NCI-H2227 treated with DMSO at 0.1 percent for 48 hours (cell line): ENCODE results near the gene MOB1B.

Experiments used
- DNase-seq: peaks from one replicate; lab custom pipeline; 2025; lab: John Stamatoyannopoulos, UW

MOB1B gene

GRCh38 chr4:70914631-70915030, 12.5 kb downstream of the MOB1B start:
- DNase-seq, result no peak

GRCh38 chr4:70915036-70915815, 13.1 kb downstream of the MOB1B start:
- no peak for DNase-seq

GRCh38 chr4:70915874-70916559, 13.8 kb downstream of the MOB1B start:
- DNase-seq, result no peak

- DNase-seq, result no peak
These were observed 18.4 kb downstream of the MOB1B start for GRCh38 chr4:70920592-70920991.

GRCh38 chr4:70925418-70925817, 23.2 kb downstream of the MOB1B start:
- DNase-seq, result no peak

GRCh38 chr4:70925899-70926635, 23.9 kb downstream of the MOB1B start:
- no peak for DNase-seq

DNA sequence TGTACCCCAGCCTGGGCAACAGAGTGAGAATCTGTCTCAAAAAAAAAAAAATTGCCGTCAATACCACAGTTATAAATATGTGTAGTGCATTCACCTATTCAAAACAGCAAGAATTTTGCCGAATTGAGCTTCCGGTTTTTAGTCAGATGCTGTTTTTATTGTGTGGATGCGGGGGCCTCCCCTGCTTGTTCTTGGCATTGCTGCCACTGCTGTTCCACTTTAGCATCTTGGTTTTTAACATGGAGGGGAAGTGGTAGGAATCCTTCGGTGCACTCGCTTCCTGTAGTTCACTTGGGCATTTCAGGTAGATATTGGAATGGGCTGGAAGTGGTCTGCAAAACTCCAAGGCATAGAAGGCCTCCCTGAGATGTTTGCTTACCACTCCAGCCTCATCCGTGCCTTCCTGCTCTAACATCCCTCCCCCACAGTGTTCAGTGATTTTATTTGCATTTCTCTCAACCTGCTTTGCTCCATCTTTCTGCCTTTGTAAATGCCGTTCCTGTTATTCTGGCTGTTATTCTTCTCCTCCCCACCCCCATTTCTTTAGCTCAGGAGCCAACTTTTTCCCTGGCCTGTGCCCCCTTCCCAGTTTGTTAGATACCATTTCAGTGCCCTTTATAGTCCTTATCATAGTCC, 25.5 kb downstream of the MOB1B start:
- DNase-seq, result no peak

DNA sequence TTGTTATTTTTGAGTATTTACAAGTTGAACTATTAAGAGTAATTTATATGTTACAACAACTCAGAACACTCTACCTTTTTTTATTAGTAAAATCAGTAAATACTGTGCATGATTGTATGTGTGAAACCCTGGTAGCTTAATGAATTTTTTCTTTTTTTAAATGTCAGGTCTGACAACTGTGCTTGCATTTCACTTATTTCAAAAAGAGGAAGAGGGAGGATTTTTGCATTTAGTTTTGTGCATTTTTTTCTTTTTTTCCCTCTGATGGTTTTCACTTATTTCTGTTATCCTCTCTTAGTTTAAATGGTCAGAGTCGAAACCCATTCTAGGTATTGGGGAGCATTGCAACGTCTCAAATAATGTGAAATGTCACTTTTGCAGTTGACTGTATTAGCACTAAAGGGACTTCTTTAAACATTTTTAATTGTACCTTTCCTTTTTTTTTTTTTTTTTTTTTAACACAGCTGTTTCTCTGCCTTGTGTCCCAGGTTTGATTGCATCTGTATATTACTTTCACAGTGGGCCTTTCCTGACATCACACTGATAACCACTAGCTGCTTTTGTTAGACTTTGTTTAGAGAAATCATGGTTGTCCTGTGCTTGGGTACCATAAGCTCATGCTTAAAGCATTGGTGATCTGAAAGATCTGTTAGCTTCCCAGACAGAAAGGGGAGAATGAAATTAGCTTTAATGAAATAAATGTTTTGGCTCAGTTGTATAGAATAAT, 28.5 kb downstream of the MOB1B start:
- no peak for DNase-seq

DNA sequence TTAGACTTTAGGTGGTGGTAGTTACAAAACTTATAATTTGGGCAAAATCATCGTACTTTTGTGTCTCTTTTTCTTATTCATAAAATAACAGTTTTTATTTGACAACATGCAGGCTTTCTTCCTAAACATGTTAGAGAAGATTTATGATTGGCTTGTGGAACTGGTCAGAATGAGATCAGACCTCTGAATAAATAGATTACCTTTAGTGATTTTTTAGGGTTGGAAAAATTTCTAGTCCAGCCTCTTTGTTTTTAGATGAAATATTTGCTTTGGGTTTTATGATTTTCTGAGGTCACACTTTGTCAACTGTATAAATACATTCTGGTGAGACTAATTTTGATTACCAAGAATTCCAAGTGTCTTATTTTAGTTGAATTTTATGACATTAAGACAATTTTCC, 29.2 kb downstream of the MOB1B start:
- DNase-seq, result no peak

DNA sequence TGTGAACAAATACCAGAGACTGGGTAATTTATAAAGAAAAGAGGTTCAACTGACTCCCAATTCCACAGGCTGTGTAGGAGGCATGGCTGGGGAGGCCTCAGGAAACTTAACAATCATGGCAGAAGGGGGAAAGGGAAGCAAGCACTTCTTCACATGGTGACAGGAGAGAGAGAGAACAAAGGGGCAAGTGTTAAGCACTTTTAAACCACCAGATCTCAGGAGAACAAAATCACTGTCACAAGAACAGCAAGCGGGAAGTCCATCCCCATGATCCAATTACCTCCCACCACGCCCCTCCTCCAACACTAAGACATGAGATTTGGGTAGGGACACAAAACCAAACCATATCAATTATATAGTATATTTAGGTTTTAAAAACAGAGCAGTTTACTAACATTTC, 30.8 kb downstream of the MOB1B start:
- DNase-seq, result no peak

DNA sequence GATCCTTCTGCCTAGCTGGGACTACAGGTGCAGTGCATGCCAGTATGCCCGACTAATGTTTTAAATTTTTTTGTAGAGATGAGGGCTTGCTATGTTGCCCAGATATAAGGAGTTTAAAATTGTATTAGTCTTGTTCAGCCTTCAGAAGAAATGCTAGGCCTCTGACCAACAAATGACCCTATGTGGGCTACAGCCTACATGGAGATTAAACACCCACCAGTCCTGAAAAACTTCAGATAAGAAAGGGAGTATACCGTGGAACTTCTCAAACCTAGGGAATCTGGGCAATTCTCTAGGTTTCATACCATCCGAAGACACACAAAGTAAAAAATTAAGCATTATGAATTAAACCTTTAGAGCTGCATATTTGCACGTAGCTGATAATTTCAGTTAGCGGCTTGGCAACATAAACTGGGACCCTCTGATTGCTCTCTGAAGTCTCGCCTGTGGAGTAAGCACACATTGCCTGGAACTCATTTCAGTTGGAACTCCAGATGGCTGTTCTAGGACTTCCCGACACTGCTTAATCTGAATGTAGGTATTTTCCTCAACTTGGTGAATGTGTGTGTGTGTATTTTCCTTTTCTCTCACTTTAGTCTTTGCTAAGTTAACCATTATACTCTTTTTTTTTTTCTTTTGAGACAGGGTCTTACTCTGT, 33.0 kb downstream of the MOB1B start:
- DNase-seq, result no peak

DNA sequence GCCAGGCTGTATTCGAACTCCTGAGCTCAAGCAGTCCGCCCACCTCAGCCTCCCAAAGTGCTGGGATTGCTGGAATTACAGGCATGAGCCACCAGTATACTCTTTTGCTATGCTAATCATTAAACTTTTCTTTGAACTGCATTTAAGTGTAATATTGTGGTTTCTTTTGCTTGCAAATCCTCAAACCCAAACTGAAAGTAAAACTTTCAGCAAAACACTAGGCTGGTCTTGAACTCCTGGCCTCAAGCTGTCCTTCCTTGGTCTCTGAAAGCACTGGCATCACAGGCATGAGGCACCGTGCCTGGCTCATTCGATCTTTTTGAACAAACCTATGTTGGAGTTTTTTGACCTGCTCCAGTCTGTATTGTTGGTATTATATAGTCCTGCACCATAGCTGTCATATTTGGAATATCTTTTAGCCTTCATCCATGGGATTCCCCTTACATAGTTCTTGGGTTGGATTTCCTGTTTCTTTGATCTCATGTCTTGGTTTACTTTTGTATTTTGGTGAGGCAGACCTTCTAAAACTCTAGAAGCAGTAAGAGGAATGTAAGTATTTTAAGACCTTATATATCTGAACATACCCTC, 34.1 kb downstream of the MOB1B start:
- DNase-seq, result no peak

DNA sequence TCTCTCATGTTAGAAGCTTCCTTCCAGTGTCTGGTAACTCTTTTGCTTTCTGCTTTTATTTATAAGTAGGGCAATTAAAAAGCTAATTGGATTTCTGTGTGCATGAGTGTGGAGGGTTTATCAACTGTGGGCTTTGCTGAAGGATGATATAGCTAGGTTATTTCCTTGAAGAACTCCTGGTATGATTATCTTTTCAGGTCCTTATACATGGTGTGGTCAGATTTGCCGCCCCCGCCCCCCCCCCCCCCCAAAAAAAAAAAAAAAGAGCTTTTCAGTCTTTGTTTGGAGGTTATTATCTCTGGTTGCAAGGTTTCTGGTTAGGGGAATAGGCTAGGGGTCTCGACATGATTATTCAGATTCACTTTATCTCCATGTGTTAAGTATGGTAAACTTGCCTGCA, 35.9 kb downstream of the MOB1B start:
- DNase-seq, result no peak

DNA sequence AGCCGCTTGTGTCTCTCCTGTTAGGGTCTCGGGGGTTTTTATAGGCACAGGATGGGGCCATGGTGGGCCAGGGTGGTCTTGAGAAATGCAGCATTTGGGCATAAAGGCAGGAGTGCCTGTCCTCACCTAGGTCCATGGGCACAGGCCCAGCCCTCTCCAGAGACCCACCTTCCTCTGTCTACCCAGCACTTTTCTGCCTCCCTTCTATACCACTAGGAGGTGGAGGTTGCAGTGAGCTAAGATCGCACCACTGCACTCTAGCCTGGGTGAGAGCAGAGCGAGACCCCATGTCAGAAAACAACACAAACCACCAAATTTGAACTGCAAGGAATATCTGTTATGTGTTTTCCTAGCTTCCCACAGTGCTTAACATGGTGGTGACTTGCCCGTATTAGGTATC, 38.0 kb downstream of the MOB1B start:
- no peak for DNase-seq

DNA sequence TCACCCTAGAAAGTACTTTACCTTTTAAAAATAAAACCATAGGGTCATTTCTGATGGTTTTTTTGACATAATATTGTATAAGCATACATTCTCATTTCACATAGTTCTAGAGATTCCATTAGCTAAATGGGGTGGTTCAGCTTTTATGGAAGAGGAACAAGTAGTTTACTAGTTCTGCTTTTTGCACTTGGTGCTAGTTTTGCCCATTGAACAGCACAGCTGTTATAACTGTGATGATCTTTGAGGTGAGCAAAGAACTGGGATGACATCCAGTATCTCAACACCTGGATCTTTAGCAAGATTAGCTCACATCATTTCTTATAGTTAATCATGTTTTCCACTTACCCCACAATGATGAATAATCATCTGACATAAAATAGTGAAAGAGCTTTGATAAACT, 40.9 kb downstream of the MOB1B start:
- DNase-seq, result no peak

GRCh38 chr4:70945046-70945445, 42.9 kb downstream of the MOB1B start:
- no peak for DNase-seq

GRCh38 chr4:70945452-70946055, 43.4 kb downstream of the MOB1B start:
- no peak for DNase-seq

GRCh38 chr4:70946939-70947338, 44.8 kb downstream of the MOB1B start:
- no peak for DNase-seq

- DNase-seq, result no peak
These were observed 46.6 kb downstream of the MOB1B start for GRCh38 chr4:70948665-70949260.

DNA sequence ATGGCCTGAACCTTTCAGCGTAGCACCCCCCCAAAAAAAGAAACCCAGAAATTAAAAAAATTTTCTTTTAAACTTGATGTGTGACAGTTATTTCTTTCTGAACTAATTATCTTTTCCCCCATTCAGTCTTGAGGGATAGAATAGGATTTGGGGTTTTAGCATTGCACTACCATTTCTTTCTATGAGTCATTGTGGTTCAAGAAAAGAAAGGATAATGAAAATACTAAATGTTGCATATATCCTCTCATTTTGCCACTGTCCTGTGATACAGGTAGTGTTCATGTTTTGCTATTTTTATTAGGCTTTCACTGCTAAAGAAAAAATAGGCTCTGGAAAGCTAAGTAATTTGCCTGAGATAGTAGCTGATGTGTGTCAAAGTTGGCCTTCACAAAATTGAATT, 51.9 kb downstream of the MOB1B start:
- no peak for DNase-seq
